ENCODE data around the gene MLPH. TPM values are rescaled to one million over a fixed set of nuclear protein-coding genes. Genes with fewer than 3 reads are reported as not detected.
A peak's percentile ranks its signal among the peaks of the same experiment; 100 is the strongest.

The MLPH gene
- total and polyA plus RNA-seq, 3 experiments from 2014 or later = not detected

DNA sequence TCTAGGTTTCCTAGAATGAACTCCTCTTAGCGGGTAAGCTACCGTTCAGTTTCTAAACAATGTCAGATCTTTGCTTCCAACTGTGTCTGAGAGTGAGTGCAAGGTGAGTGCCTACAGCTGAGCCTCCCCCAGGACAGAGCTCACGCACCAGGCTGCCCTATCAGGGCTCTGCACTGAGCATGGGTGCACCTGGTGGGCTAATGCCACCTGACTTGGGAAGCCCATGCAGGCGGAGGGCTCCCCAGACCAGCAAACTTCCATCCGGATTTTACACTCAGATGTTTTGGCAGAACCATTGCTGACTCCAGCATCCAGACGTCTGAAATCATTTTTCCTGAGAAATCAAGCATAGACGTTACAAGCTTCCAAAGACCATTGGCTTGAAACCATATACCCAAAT, 16.1 kb upstream of the MLPH start:
- H3K27ac Mint-ChIP-seq = no peak overlapping the region
- ChIA-PET POLR2A (no interaction called here), CTCF (interaction anchor here (0.8 to 4.7 kb wide), 5 partner anchors 30 to 50 kb away, joined by 3 to 63 read pairs (median 4); no protein-coding TSS in a partner anchor)
- no peaks in the 10 kb centered on the region for H3K36me3 Mint-ChIP-seq
- H3K4me1 Mint-ChIP-seq = peaks cover 1 to 8% (median 2%) of the 10 kb centered on the region in 3 donors
- peak overlapping the region in 1 of 7 donors; percentile 11 for H3K4me3 Mint-ChIP-seq
- Histone ChIP-seq H3K4me1 (ENCODE audit: insufficient read depth, low read length) (peaks cover 11% of the 10 kb centered on the region), H3K4me3 (ENCODE audit: low read length) (no peak overlapping the region), H3K9me3 (ENCODE audit: low read length) (no peaks in the 10 kb centered on the region), H3K27me3 (ENCODE audit: insufficient read depth, low read length, poor library complexity, severe bottlenecking) (peaks cover 1% of the 10 kb centered on the region), H3K27ac (ENCODE audit: low read depth, low read length) (no peak overlapping the region), H3K36me3 (ENCODE audit: insufficient read depth, low read length) (no peaks in the 10 kb centered on the region)
- no peaks in the 10 kb centered on the region for H3K9me3 Mint-ChIP-seq
- H3K27me3 Mint-ChIP-seq = peaks cover 1% of the 10 kb centered on the region in 2 donors
- no peak for DNase-seq

- POLR2A ChIA-PET = no interaction called here
- Histone ChIP-seq H3K9me3 (ENCODE audit: low read length) (no peaks in the 10 kb centered on the region), H3K27ac (ENCODE audit: low read depth, low read length) (no peak overlapping the region), H3K36me3 (ENCODE audit: insufficient read depth, low read length) (no peaks in the 10 kb centered on the region), H3K27me3 (ENCODE audit: insufficient read depth, low read length, poor library complexity, severe bottlenecking) (peaks cover 8% of the 10 kb centered on the region), H3K4me3 (ENCODE audit: low read length) (no peak overlapping the region), H3K4me1 (ENCODE audit: insufficient read depth, low read length) (peaks cover 11% of the 10 kb centered on the region)
- H3K27me3 Mint-ChIP-seq = peaks cover 2 to 7% of the 10 kb centered on the region in 2 donors
- no peak overlapping the region for H3K27ac Mint-ChIP-seq
- H3K4me3 Mint-ChIP-seq = peak overlapping the region in 2 of 7 donors; percentile 11 to 76
- H3K9me3 Mint-ChIP-seq = no peaks in the 10 kb centered on the region
- H3K36me3 Mint-ChIP-seq = no peaks in the 10 kb centered on the region
- DNase-seq = peak in 3 of 5 donors; percentile 7 to 14 (median 11)
- CTCF ChIA-PET = interaction anchor here (0.7 to 4.7 kb wide), 7 partner anchors 10 to 51 kb away, joined by 3 to 63 read pairs (median 3); no protein-coding TSS in a partner anchor
- H3K4me1 Mint-ChIP-seq = peaks cover 4 to 11% (median 5%) of the 10 kb centered on the region in 3 donors
Observed at GRCh38 chr2:237471438-237472186, 15.4 kb upstream of the MLPH start.

- Histone ChIP-seq H3K9me3 (ENCODE audit: low read length) (no peaks in the 10 kb centered on the region), H3K27ac (ENCODE audit: low read depth, low read length) (no peak overlapping the region), H3K4me3 (ENCODE audit: low read length) (no peak overlapping the region), H3K36me3 (ENCODE audit: insufficient read depth, low read length) (no peaks in the 10 kb centered on the region), H3K4me1 (ENCODE audit: insufficient read depth, low read length) (peaks cover 11% of the 10 kb centered on the region), H3K27me3 (ENCODE audit: insufficient read depth, low read length, poor library complexity, severe bottlenecking) (peaks cover 10% of the 10 kb centered on the region)
- Mint-ChIP-seq H3K4me1 (peaks cover 4 to 11% (median 5%) of the 10 kb centered on the region in 3 donors), H3K36me3 (no peaks in the 10 kb centered on the region), H3K4me3 (peak overlapping the region in 4 of 7 donors; percentile 4 to 76 (median 37)), H3K9me3 (no peaks in the 10 kb centered on the region), H3K27ac (peak overlapping the region in 1 of 8 donors; percentile 85), H3K27me3 (peaks cover 2 to 11% of the 10 kb centered on the region in 2 donors)
- CTCF ChIA-PET = interaction anchor here (0.7 to 4.7 kb wide), 5 partner anchors 10 to 51 kb away, joined by 3 to 63 read pairs (median 3); no protein-coding TSS in a partner anchor
- no peak for DNase-seq
- POLR2A ChIA-PET = no interaction called here
Observed at GRCh38 chr2:237472187-237472712, 14.8 kb upstream of the MLPH start.

- H3K36me3 Mint-ChIP-seq = no peaks in the 10 kb centered on the region
- H3K36me3 ChIP-seq (ENCODE audit: insufficient read depth, low read length) = no peaks in the 10 kb centered on the region
- no peak overlapping the region for H3K4me3 ChIP-seq (ENCODE audit: low read length)
- ChIA-PET CTCF (interaction anchor here (3.7 to 7.1 kb wide), 2 partner anchors 53 to 319 kb away, joined by 15 to 191 read pairs; no protein-coding TSS in a partner anchor), POLR2A (no interaction called here)
- DNase-seq = no peak
- H3K4me3 Mint-ChIP-seq = peak overlapping the region in 4 of 7 donors; percentile 44 to 65 (median 61)
- H3K4me1 Mint-ChIP-seq = peaks cover 4 to 11% (median 5%) of the 10 kb centered on the region in 3 donors
- peak overlapping the region in 1 of 8 donors; percentile 14 for H3K27ac Mint-ChIP-seq
- H3K27me3 Mint-ChIP-seq = peaks cover 5 to 19% of the 10 kb centered on the region in 2 donors
- peaks cover 10% of the 10 kb centered on the region for H3K27me3 ChIP-seq (ENCODE audit: insufficient read depth, low read length, poor library complexity, severe bottlenecking)
- no peaks in the 10 kb centered on the region for H3K9me3 Mint-ChIP-seq
- H3K4me1 ChIP-seq (ENCODE audit: insufficient read depth, low read length) = peaks cover 11% of the 10 kb centered on the region
- no peak overlapping the region for H3K27ac ChIP-seq (ENCODE audit: low read depth, low read length)
- no peaks in the 10 kb centered on the region for H3K9me3 ChIP-seq (ENCODE audit: low read length)
Observed at GRCh38 chr2:237472909-237473877, 13.9 kb upstream of the MLPH start.

GRCh38 chr2:237473878-237474441, 13.1 kb upstream of the MLPH start:
- H3K27ac Mint-ChIP-seq = peak overlapping the region in 2 of 8 donors; percentile 34 to 43
- Histone ChIP-seq H3K27ac (ENCODE audit: low read depth, low read length) (no peak overlapping the region), H3K4me3 (ENCODE audit: low read length) (no peak overlapping the region), H3K4me1 (ENCODE audit: insufficient read depth, low read length) (peaks cover 11% of the 10 kb centered on the region), H3K9me3 (ENCODE audit: low read length) (no peaks in the 10 kb centered on the region), H3K36me3 (ENCODE audit: insufficient read depth, low read length) (no peaks in the 10 kb centered on the region), H3K27me3 (ENCODE audit: insufficient read depth, low read length, poor library complexity, severe bottlenecking) (peaks cover 10% of the 10 kb centered on the region)
- peaks cover 5 to 25% of the 10 kb centered on the region in 2 donors for H3K27me3 Mint-ChIP-seq
- H3K4me3 Mint-ChIP-seq = peak overlapping the region in 6 of 7 donors; percentile 45 to 85 (median 57)
- no peaks in the 10 kb centered on the region for H3K36me3 Mint-ChIP-seq
- ChIA-PET POLR2A (no interaction called here), CTCF (interaction anchor here (1.2 to 7.1 kb wide), 4 partner anchors 40 to 320 kb away, joined by 3 to 191 read pairs (median 23); no protein-coding TSS in a partner anchor)
- peaks cover 4 to 11% (median 5%) of the 10 kb centered on the region in 3 donors for H3K4me1 Mint-ChIP-seq
- DNase-seq = no peak
- H3K9me3 Mint-ChIP-seq = no peaks in the 10 kb centered on the region

DNA sequence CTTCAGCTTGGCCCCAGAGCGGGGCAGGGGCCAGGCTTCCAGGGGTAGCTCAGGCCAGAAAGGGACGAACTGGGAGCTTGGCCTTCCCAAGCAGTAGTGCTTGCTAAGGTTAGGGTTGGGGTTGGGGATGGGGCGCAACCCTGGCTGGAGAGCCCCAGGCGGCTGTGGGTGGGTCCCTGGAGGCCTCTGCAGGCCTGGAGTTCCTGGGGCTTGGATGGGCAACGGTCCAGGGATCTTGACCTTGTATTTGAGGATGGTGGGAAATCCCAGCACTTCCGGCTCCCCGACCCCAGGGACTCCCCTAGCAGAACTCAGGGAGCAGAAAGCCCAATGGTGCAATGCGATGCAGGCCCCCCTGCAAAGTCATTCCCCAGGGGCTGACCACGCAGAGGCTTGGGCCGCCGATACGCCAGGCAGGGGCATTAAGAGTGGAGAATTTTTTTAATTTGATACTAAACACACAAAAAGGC, 12.6 kb upstream of the MLPH start:
- Histone ChIP-seq H3K27me3 (ENCODE audit: insufficient read depth, low read length, poor library complexity, severe bottlenecking) (peaks cover 10% of the 10 kb centered on the region), H3K27ac (ENCODE audit: low read depth, low read length) (no peak overlapping the region), H3K9me3 (ENCODE audit: low read length) (no peaks in the 10 kb centered on the region), H3K4me1 (ENCODE audit: insufficient read depth, low read length) (peaks cover 11% of the 10 kb centered on the region), H3K4me3 (ENCODE audit: low read length) (peak overlapping the region; percentile 56), H3K36me3 (ENCODE audit: insufficient read depth, low read length) (no peaks in the 10 kb centered on the region)
- H3K4me1 Mint-ChIP-seq = peaks cover 4 to 11% (median 5%) of the 10 kb centered on the region in 3 donors
- peaks cover 6 to 26% of the 10 kb centered on the region in 2 donors for H3K27me3 Mint-ChIP-seq
- CTCF ChIA-PET = interaction anchor here (1.2 to 7.1 kb wide), 4 partner anchors 40 to 321 kb away, joined by 3 to 191 read pairs (median 23); no protein-coding TSS in a partner anchor
- no peaks in the 10 kb centered on the region for H3K36me3 Mint-ChIP-seq
- H3K27ac Mint-ChIP-seq = peak overlapping the region in 6 of 8 donors; percentile 52 to 91 (median 78)
- POLR2A ChIA-PET = no interaction called here
- peak overlapping the region; percentile 78 to 95 (median 85) for H3K4me3 Mint-ChIP-seq
- no peak for DNase-seq
- H3K9me3 Mint-ChIP-seq = no peaks in the 10 kb centered on the region

Data from CD8-positive, alpha-beta memory T cell (primary cell).